HG03354 (cell line): Measurements from ENCODE around the gene PDAP1.
A peak's percentile ranks its signal among the peaks of the same experiment; 100 is the strongest.
"Not testable (repeated sequence)": the region's sequence is repeated elsewhere in the genome, so short reads cannot be mapped to it uniquely, and the experiment has no call there.

Source experiments
- ATAC-seq: cut with Tn5 transposase; IDR thresholded peaks from one replicate; pipeline ENCODE4 v1.9.1; 2021; ENCODE audit warnings: mild to moderate bottlenecking; ENCODE audit not compliant: unreplicated experiment, poor library complexity, severe bottlenecking

The PDAP1 gene

DNA sequence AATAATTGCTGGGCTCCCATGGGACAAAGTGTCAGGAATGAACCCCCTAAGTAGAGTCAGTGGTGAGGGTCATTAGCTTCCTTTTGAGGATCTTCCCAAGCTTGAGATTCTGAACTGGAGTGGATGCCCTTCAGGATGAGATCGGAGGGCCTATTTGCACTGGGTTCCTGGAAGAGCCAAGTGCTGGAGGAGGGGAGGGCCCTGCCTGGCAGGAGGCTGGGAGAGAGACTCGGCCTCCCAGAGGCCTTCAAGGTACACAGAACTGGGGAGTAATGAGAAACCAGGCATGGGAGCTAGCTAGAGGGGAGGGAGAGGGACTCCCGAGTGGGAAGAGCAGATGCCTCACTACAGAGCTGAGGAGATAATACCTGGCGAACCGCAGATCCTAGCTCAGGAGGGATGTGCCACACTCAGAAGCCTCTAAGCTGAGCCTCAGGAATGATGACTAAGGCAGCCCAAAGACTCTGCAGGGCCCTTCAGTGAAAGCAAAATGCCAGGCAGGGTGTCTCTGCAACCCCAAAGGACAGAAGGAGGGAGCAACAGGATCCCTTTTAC lies 9.4 kb downstream of the PDAP1 start:
- no peak for ATAC-seq

DNA sequence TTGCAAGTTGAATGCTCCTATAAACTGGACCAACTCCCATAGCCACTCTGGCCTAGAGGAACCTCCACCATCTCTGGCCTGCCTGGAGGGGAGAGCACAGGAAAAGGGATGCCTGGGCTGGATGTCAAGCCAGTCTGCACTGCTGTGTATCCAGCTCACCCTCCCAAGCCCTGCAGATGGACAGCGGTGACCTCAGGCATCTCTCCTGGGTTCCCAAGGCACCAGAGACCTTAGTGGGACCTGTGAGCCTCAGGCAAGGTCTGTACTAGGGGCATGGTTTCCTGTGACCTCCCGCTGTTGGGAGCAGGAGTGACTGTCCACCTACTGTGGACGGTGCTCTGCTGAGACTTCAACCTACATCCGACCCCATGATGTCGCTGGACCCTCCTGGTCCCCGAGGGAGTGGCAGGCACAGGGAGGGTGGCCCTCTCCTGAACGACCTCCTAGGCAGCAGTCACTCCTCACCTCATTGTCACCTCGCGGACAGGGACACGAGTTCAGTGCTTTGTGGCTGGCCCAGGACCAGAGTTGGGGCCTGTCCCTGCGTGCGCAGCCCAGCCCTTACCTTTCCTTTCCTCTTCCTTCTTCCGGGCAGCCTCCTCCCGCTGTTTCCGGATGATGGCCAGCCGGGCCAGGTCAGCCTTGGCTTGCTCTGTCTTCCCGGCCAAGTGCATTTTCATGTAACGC lies 11.0 kb downstream of the PDAP1 start:
- no peak for ATAC-seq

DNA sequence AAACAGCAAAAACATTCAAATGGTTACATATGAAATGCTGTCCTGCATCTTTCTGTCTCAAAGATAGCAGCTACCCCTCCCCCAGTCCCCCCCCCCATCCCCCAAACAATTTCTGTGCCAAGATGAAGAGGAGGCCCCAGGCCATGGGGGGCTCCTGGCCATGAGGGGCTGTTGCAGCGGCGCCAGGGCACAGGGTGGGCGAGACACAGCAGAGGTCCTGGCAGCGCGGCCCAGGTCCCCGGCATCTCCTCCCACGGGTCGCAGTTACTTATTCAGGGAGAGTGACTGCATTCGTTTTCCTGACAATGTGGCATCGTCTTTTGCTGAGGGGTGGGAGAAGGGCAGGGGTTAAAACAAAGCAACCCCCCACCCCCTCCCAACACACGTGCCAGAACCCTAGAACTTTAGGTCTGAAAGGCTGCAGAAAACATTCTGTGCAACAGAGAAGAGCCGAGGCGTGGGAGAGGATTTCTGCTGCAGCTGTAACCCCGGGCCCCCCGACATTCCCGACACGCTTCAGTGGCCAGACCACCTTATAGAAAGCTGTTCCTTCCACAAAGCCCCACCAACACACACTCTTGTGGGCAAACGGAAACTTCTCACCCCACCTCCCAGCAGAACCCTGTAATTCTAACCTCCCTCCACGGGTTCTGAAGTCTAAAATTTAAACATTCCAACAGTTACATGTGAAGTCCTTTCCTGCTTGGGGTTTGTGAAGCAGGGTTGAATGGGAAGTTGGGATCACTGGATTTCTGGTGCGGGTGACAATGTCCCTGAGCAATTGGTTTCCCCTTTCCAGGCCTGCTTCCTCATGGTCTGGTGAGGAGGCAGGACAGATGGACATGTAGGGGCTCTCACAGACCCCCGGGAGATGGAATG lies 11.7 kb downstream of the PDAP1 start:
- ATAC-seq = no peak

DNA sequence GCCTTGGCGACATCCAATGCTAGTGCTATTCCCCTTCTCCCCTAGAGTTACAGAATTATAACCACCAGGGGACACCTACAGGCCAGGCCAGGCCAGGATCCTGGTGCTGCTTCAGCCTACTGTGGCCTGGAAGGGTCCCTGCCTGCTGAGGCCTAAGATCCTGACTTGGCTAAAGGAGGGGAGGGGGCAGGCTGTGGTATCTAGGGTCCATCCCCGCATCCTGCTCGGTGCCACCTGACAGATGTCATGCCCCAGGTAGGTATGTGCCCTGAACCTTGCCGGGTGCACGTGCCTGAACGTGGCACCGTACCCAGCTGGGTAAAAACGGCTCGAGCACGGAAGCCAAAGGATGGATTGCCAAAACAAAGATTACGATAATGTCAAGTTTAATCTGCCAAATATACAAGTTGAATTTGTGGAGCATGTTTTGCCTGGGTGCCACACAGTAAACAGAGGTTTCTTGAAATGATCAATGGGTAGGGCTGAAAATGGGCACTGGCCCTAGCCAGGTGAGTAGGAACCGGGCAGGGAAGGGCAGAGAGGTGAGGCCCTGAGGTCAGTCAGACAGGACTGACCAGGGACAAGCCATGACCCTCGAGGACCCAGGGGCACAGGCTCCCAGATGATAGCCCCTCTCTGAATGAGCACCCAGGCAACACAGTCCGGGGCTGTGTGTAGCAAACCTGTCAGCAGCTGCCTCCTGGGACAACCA lies 12.6 kb downstream of the PDAP1 start:
- ATAC-seq = no peak

- ATAC-seq = no peak
Observed at GRCh38 chr7:99394188-99394502, 14.3 kb downstream of the PDAP1 start.

DNA sequence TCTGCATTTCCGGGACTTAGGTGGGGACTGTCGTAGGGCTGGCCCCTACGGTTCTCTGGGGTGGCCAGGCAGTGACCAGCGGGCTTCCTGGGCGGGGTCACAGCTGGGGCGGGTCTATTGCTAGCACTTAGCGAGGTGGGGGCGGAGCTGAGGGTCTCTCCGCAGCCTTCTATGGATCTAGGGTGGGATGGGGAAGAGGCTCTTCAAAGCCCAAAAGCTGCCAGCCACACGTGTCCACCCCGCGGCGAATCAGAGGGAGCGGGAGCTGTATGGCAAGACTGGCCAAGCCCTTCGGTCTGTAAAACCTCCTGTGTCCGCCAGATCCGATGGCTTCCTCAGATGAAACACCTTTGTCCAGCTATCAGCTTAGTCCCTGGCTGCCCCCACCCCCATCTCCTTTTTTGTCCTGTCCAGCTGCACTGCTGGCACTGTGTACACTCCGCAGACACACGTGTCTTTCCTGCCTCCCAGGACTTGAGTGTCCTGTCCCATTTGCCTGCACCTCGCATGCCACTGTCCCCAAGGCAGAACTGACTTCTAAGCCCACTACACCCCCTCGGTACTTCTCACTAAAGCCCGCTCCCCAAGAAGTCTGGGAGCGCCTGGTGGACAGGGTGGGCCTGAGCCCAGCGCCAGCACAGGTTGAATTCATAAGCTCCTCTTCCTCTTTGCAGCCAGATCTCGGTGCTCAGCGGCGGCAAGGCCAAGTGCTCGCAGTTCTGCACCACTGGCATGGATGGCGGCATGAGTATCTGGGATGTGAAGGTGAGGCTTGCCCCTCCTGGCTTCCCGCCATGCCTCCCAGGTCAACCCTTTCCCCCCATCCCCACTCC lies 14.8 kb downstream of the PDAP1 start:
- no peak for ATAC-seq

DNA sequence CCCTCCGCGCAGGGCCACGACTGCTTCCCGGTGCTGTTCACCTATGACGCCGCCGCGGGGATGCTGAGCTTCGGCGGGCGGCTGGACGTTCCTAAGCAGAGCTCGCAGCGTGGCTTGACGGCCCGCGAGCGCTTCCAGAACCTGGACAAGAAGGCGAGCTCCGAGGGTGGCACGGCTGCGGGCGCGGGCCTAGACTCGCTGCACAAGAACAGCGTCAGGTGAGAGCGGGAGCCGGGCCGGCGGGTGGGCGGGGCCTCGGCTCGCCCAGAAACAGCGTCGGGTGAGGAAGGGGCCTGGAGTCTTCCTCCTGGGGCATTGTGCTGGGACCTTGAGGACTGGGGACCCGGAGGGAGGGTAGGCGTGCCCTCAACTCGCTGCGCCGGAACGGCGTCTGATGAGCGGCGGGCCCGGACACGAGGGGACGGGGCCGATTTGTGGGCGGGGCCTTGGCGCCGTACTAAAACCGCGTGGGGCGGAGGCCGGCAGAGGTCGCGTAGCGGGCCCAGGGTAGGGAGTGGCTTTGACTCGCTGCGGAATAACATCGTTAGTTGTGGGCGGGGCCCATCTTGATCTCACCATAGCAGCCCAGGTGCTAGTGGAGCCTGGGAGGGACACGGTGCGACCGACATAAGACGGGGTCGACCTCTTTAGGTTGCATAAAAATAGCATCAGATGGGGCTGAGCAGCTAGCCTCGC lies 15.6 kb downstream of the PDAP1 start:
- peak; percentile 73 for ATAC-seq

DNA sequence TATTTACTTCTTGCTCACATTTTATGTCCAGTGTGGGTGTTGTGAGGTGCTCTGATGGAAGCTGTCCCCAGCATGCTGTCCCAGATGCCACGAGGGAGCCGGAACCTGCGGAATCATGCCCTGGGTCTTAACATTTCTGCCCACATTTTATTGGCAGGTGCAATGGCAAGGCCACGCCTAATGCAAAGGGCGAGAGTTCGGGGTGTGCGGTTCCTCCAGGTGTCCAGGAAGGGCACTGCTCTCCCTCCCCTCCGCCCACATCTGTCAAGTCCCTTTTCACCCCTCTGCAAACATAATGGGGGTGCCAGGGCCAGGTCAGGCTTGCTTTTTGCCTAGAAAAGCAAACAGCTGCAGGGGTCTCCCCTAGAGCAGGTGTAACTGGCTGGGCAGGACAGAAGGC lies 16.4 kb downstream of the PDAP1 start:
- ATAC-seq = no peak

- ATAC-seq = no peak
Observed at GRCh38 chr7:99390941-99391602, 17.3 kb downstream of the PDAP1 start.

DNA sequence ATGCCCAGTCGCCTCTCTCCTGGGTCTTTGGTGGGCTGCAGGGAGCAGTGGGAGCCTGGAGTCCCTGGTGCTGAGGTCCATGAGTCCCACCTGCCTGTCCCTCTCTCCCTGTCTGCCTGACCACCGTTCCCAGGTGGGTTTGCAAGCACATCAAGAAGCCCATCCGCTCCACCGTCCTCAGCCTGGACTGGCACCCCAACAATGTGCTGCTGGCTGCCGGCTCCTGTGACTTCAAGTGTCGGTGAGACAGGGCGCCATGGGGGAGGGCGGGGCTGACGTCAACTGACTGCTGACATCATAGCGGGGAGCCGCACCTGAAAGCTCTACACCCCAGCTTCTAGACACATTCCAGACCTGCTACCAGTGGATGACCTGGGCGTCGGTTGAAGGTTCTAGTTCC lies 18.6 kb downstream of the PDAP1 start:
- ATAC-seq = no peak

DNA sequence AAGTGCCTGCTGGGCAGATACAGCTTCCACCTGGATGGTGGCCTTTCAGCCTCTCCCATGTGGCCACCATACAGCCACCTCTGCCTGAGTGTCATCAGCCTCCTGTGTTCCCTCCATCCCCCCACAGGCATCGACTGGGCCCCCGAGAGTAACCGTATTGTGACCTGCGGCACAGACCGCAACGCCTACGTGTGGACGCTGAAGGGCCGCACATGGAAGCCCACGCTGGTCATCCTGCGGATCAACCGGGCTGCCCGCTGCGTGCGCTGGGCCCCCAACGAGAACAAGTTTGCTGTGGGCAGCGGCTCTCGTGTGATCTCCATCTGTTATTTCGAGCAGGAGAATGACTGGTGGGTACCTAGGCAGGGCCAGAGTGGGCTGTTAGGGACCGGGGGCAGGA lies 20.5 kb downstream of the PDAP1 start:
- no peak for ATAC-seq

- not testable (repeated sequence) for ATAC-seq
Observed at GRCh38 chr7:99387239-99387635, 21.2 kb downstream of the PDAP1 start.

GRCh38 chr7:99386584-99387238 lies 21.7 kb downstream of the PDAP1 start:
- no peak for ATAC-seq

DNA sequence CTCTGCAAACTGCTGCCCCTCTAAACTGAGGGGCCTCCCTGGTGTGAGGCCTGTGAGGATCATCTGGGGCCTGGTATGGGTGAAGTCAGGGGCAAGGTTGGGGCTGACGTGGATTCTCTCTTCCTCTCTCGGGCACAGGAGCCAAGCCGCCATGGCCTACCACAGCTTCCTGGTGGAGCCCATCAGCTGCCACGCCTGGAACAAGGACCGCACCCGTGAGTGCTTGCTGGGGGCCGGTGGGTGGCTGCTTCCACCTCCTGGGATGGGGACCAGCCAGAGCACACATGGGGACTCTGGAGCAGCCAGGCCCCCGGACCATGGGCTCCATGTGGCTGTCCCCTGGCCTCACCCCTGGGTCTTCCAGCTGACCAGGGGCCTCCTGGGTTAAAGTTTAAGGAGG lies 22.8 kb downstream of the PDAP1 start:
- ATAC-seq = no peak

GRCh38 chr7:99384523-99384922 lies 23.9 kb downstream of the PDAP1 start:
- ATAC-seq = no peak

DNA sequence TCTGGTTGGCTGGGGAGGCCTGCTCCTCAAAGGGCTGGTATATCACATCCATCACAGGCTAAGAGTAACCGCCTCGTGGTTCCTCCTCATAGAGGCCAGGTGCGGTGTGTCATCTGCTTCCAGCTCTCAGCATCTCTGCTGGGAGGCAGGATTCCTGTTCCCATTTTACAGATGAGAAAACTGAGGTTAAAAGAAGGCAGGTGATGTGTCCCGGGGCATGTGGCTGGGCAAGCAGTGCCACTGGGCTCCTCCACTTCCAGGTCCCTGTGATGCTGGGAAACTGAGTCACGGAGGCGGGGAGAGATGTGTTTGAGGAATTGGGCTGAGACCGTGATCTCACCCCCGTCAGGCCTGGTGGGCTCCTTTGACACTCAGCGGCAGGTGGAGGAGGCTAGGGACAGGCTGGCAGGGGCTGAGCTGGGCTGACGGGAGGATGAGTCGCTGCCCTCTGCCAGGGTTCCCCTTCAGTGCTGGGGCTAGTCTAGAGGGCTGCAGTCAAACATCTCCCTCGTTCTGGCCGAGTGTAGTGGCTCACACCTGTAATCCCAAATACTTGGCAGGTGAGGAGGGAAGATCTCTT lies 24.5 kb downstream of the PDAP1 start:
- no peak for ATAC-seq

DNA sequence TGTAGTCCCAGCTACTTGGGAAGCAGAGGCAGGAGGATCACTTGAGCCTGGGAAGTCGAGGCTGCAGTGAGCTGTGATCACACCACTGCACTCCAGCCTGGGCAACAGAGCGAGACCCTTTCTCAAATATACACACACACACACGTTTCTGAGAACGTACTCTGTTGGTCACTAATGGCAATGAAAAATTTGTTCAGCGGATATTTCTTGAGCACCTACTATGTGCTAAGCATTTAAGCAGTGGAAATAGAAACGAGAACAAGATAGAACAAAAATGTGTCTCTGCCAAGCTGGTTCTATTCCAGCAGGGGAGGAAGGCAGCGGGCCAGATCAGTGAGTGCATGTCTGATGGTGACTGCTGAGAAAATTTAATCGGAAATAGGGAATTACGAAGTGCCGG lies 25.2 kb downstream of the PDAP1 start:
- no peak for ATAC-seq

GRCh38 chr7:99381664-99382075 lies 26.7 kb downstream of the PDAP1 start:
- ATAC-seq = no peak
